CD14-positive monocyte (primary cell): ENCODE results near the gene TOMM7. TPM values are rescaled to one million over a fixed set of nuclear protein-coding genes. Genes with fewer than 3 reads are reported as not detected.

Experiments
- DNase-seq, 3 donors: peaks; one replicate each; pipeline ENCODE4 v3.0.0-alpha.2; 2011 to 2022
- H2AFZ ChIP-seq: 2 replicates; pipeline ENCODE4 v1.6.0; 2012; ENCODE audit warnings: mild to moderate bottlenecking, low read depth, low read length, inconsistent platforms; ENCODE audit not compliant: insufficient read depth, poor library complexity, severe bottlenecking
- H3K27ac ChIP-seq, 2 donors: 1 replicate in 1 of 2; 2 replicates in 1 of 2; pipeline ENCODE4 v1.5.1; 2012 to 2013; ENCODE audit warnings: low read length in 2 of 2, control low read depth in 1 of 2, inconsistent platforms in 1 of 2, low read depth in 1 of 2, mild to moderate bottlenecking in 1 of 2
- H3K27me3 ChIP-seq, 2 donors: one replicate each; pipeline versions ENCODE4 v1.6.0 to v1.6.1; 2011 to 2013; ENCODE audit warnings: low read length in 2 of 2; ENCODE audit not compliant: control insufficient read depth in 2 of 2, insufficient read depth in 2 of 2
- H3K36me3 ChIP-seq, 2 donors: replicated peaks in 1 of 2; 1 replicate in 1 of 2; 2 replicates in 1 of 2; pipeline versions ENCODE4 v1.5.1 to v1.6.1; 2012 to 2013; ENCODE audit warnings: low read length in 2 of 2, control low read depth in 1 of 2, inconsistent platforms in 1 of 2, mild to moderate bottlenecking in 1 of 2; ENCODE audit not compliant: insufficient read depth in 2 of 2, control insufficient read depth in 1 of 2
- H3K4me1 ChIP-seq, 2 donors: 1 replicate in 1 of 2; 2 replicates in 1 of 2; pipeline versions ENCODE4 v1.5.1 to v1.6.1; 2012 to 2013; ENCODE audit warnings: low read length in 2 of 2, control low read depth in 1 of 2, inconsistent platforms in 1 of 2, mild to moderate bottlenecking in 1 of 2, moderate library complexity in 1 of 2; ENCODE audit not compliant: insufficient read depth in 2 of 2, control insufficient read depth in 1 of 2
- H3K4me2 ChIP-seq: replicated peaks from 2 replicates; pipeline ENCODE3; 2012; ENCODE audit warnings: low read length, moderate library complexity, mild to moderate bottlenecking; ENCODE audit not compliant: poor library complexity, severe bottlenecking; ENCODE audit errors: extremely low read depth
- H3K4me3 ChIP-seq, 3 experiments: fragments of 200-600 bp in 1 of 3; sonication (generic) in 1 of 3; replicated peaks in 1 of 3; 1 replicate in 2 of 3; 2 replicates in 1 of 3; pipeline ENCODE4 v1.5.1; 2011 to 2013; ENCODE audit warnings: low read length in 3 of 3, mild to moderate bottlenecking in 3 of 3, control low read depth in 2 of 3, low read depth in 2 of 3, inconsistent platforms in 1 of 3, moderate library complexity in 1 of 3
- H3K79me2 ChIP-seq: 2 replicates; pipeline ENCODE4 v1.6.0; 2012; ENCODE audit warnings: mild to moderate bottlenecking, control low read depth, inconsistent platforms, low read length, moderate library complexity; ENCODE audit not compliant: insufficient read depth
- H3K9ac ChIP-seq: 2 replicates; pipeline ENCODE4 v1.6.0; 2017; ENCODE audit warnings: low read length, mild to moderate bottlenecking; ENCODE audit not compliant: insufficient read depth, poor library complexity, severe bottlenecking
- H3K9me3 ChIP-seq, 2 donors: replicated peaks in 1 of 2; 1 replicate in 1 of 2; 2 replicates in 1 of 2; pipeline versions ENCODE4 v1.5.1 to v1.6.1; 2012 to 2013; ENCODE audit warnings: low read length in 2 of 2, control low read depth in 1 of 2; ENCODE audit not compliant: control insufficient read depth in 1 of 2, insufficient read depth in 1 of 2
- H4K20me1 ChIP-seq: 2 replicates; pipeline ENCODE4 v1.6.0; 2012; ENCODE audit warnings: mild to moderate bottlenecking, low read length, control low read depth, moderate library complexity; ENCODE audit not compliant: insufficient read depth
- H3K27ac Mint-ChIP-seq, 7 donors: one replicate each; pipeline ENCODE4 v1.8.0; 2020; ENCODE audit warnings: mild to moderate bottlenecking in 7 of 7, mixed read lengths in 7 of 7, moderate library complexity in 6 of 7, inconsistent platforms in 2 of 7
- H3K27me3 Mint-ChIP-seq, 3 donors: one replicate each; pipeline ENCODE4 v1.8.0; 2021 to 2022; ENCODE audit warnings: low read depth in 3 of 3, mild to moderate bottlenecking in 3 of 3, mixed read lengths in 3 of 3, moderate library complexity in 3 of 3, inconsistent platforms in 1 of 3
- H3K36me3 Mint-ChIP-seq, 2 donors: one replicate each; pipeline ENCODE4 v1.8.0; 2020; ENCODE audit warnings: mixed read lengths in 2 of 2, inconsistent platforms in 1 of 2, mild to moderate bottlenecking in 1 of 2
- H3K4me1 Mint-ChIP-seq: one replicate; pipeline ENCODE4 v1.8.0; 2020; ENCODE audit warnings: mild to moderate bottlenecking, mixed read lengths
- H3K4me3 Mint-ChIP-seq, 2 donors: one replicate each; pipeline ENCODE4 v1.8.0; 2020; ENCODE audit warnings: mild to moderate bottlenecking in 2 of 2, mixed read lengths in 2 of 2, moderate library complexity in 1 of 2
- H3K9me3 Mint-ChIP-seq, 7 donors: one replicate each; pipeline ENCODE4 v1.8.0; 2020 to 2022; ENCODE audit warnings: mixed read lengths in 7 of 7, mild to moderate bottlenecking in 6 of 7, moderate library complexity in 6 of 7, inconsistent platforms in 2 of 7
- CTCF ChIP-seq: fragments of 200-600 bp; IDR thresholded peaks from one replicate; pipeline ENCODE4 v1.8.0; 2022; ENCODE audit warnings: antibody characterized with exemption, mild to moderate bottlenecking
- WGBS: methylation state at CpG from one replicate; pipeline ENCODE4 v1.1.5; 2013; ENCODE audit warnings: missing lambda C conversion rate; ENCODE audit not compliant: insufficient coverage; 5-methylcytosine and 5-hydroxymethylcytosine counted together
- intact Hi-C, 2 donors: fragments of 100-400 bp; cut with micrococcal nuclease; formaldehyde crosslinking; loops; one replicate each; pipeline versions ENCODE4 v1.15.0 to v1.15.1; 2023
- polyA plus RNA-seq, 3 donors: library from polyadenylated mRNA; depleted of rRNA in 1 of 3; unstranded in 2 of 3; stranded (reverse) in 1 of 3; fragments of 300-500 nt in 2 of 3; fragments of >200 nt in 1 of 3; fragmentation: Illumina TruSeq in 2 of 3; gene quantifications; 1 replicate in 2 of 3; 2 replicates in 1 of 3; pipeline ENCODE4 v1.2.3, GENCODE V29; 2012 to 2021

Gene TOMM7
- polyA plus RNA-seq, 3 donors = 93.3 to 125 (median 111) TPM

GRCh38 chr7:22814261-22815208 is 8.1 kb downstream of the TOMM7 start:
- Histone ChIP-seq H3K27ac (no peak overlapping the region), H3K36me3 (peaks cover 40 to 69% of the 10 kb centered on the region in 2 donors), H3K9ac (no peak overlapping the region), H3K27me3 (no peaks in the 10 kb centered on the region), H2AFZ (no peak overlapping the region), H3K4me2 (no peak overlapping the region), H3K4me3 (no peak overlapping the region), H3K4me1 (no peaks in the 10 kb centered on the region), H4K20me1 (no peaks in the 10 kb centered on the region), H3K9me3 (no peaks in the 10 kb centered on the region), H3K79me2 (peaks cover under 1% of the 10 kb centered on the region)
- no peaks in the 10 kb centered on the region for H3K27me3 Mint-ChIP-seq
- H3K9me3 Mint-ChIP-seq = no peaks in the 10 kb centered on the region
- no peak for TF ChIP-seq CTCF
- H3K27ac Mint-ChIP-seq = no peak overlapping the region
- no peak overlapping the region for H3K4me3 Mint-ChIP-seq
- intact Hi-C loops = no loop called here
- 100% methylated on average over 1 of the region's 10 CpGs for whole genome bisulfite sequencing
- H3K36me3 Mint-ChIP-seq = peaks cover 49 to 62% of the 10 kb centered on the region in 2 donors
- DNase-seq = no peak
- H3K4me1 Mint-ChIP-seq = no peaks in the 10 kb centered on the region

GRCh38 chr7:22812353-22812752 is 10.3 kb downstream of the TOMM7 start:
- H3K4me1 ChIP-seq = no peaks in the 10 kb centered on the region
- H3K36me3 Mint-ChIP-seq = peaks cover 41 to 54% of the 10 kb centered on the region in 2 donors

More at GRCh38 chr7:22812353-22812752, 10.3 kb downstream of the TOMM7 start:
- H3K27ac Mint-ChIP-seq = no peak overlapping the region
- H3K27me3 ChIP-seq = no peaks in the 10 kb centered on the region
- H3K36me3 ChIP-seq = peaks cover 38 to 62% of the 10 kb centered on the region in 2 donors
- no peak for TF ChIP-seq CTCF
- WGBS = no CpG with 5 or more reads among the region's 3 CpGs
- no peaks in the 10 kb centered on the region for H3K9me3 ChIP-seq
- DNase-seq = no peak
- no peak overlapping the region for H3K9ac ChIP-seq
- no peak overlapping the region for H3K27ac ChIP-seq
- no peak overlapping the region for H2AFZ ChIP-seq
- H3K27me3 Mint-ChIP-seq = peaks cover 0 to 2% (median 0%) of the 10 kb centered on the region in 3 donors
- no peak overlapping the region for H3K4me2 ChIP-seq
- H4K20me1 ChIP-seq = no peaks in the 10 kb centered on the region
- no peaks in the 10 kb centered on the region for H3K9me3 Mint-ChIP-seq
- no peak overlapping the region for H3K4me3 Mint-ChIP-seq
- no peak overlapping the region for H3K4me3 ChIP-seq
- H3K79me2 ChIP-seq = no peaks in the 10 kb centered on the region
- intact Hi-C loops = no loop called here
- H3K4me1 Mint-ChIP-seq = no peaks in the 10 kb centered on the region
